K562 (cell line): ENCODE results near the gene TNF. TPM values are rescaled to one million over a fixed set of nuclear protein-coding genes. Genes with fewer than 3 reads are reported as not detected.

ENCODE experiments used
- ATF7 ChIP-seq: fragments of 450-650 bp; IDR thresholded peaks from 2 replicates; pipeline ENCODE4 v1.7.1; 2014; ENCODE audit warnings: mild to moderate bottlenecking, moderate library complexity
- ESRRB ChIP-seq: fragments of 250-450 bp; sonication (Bioruptor Pico); IDR thresholded peaks from 2 replicates; pipeline ENCODE4 v1.5.0; 2020; ENCODE audit warnings: mild to moderate bottlenecking, moderate library complexity, borderline replicate concordance
- ETS1 ChIP-seq: conservative IDR thresholded peaks from 2 replicates; pipeline ENCODE4 v1.6.1; 2011; ENCODE audit warnings: low read depth, mild to moderate bottlenecking, low read length; ENCODE audit not compliant: control insufficient read depth
- HCFC1 ChIP-seq: IDR thresholded peaks from 2 replicates; pipeline ENCODE4 v1.6.1; 2012; ENCODE audit warnings: low read depth, low read length, improper control_type of control experiment
- IFI16 ChIP-seq: fragments of 250-450 bp; sonication (Bioruptor Pico); IDR thresholded peaks from 2 replicates; pipeline ENCODE4 v2.1.2; 2022; ENCODE audit warnings: mild to moderate bottlenecking, inconsistent platforms
- JUN ChIP-seq, 2 experiments: sonication (generic) in 1 of 2; formaldehyde crosslinking in 1 of 2; IDR thresholded peaks; 2 replicates each; pipeline versions ENCODE4 v1.6.1 to v1.8.0; 2012 to 2022; ENCODE audit warnings: borderline replicate concordance in 2 of 2, mild to moderate bottlenecking in 2 of 2, improper control_type of control experiment in 1 of 2, low read depth in 1 of 2, low read length in 1 of 2, missing genetic modification reagents in 1 of 2
- MYC ChIP-seq, 2 experiments: fragments of 250-450 bp in 1 of 2; sonication (Bioruptor Pico) in 1 of 2; IDR thresholded peaks; 2 replicates each; pipeline versions ENCODE4 v1.5.1 to v1.6.1; 2012 to 2021; ENCODE audit warnings: low read depth in 2 of 2, borderline replicate concordance in 1 of 2, improper control_type of control experiment in 1 of 2, low read length in 1 of 2, mild to moderate bottlenecking in 1 of 2, moderate library complexity in 1 of 2
- NR2C2 ChIP-seq, 2 experiments: fragments of 200-800 bp in 1 of 2; sonication (Bioruptor generic) in 1 of 2; sonication (generic) in 1 of 2; formaldehyde crosslinking in 1 of 2; IDR thresholded peaks; 2 replicates each; pipeline versions ENCODE4 v1.6.1 to v1.8.0; 2016 to 2022; ENCODE audit warnings: mild to moderate bottlenecking in 1 of 2, missing compliant biosample characterization in 1 of 2, missing genetic modification characterization in 1 of 2, missing genetic modification reagents in 1 of 2
- POLR2AphosphoS5 ChIP-seq: IDR thresholded peaks from 2 replicates; pipeline ENCODE4 v1.6.1; 2011; ENCODE audit warnings: mild to moderate bottlenecking, low read depth, low read length, moderate library complexity; ENCODE audit not compliant: control insufficient read depth, insufficient read depth
- RAD21 ChIP-seq, 2 experiments: fragments of 250-450 bp in 1 of 2; fragments of 450-650 bp in 1 of 2; sonication (Bioruptor Pico) in 1 of 2; formaldehyde crosslinking in 1 of 2; IDR thresholded peaks in 1 of 2; conservative IDR thresholded peaks in 1 of 2; 2 replicates each; pipeline versions ENCODE4 v1.4.0 to v1.8.0; 2020 to 2022; ENCODE audit warnings: mild to moderate bottlenecking in 2 of 2, moderate library complexity in 1 of 2
- RBFOX2 ChIP-seq: fragments of 200-400 bp; formaldehyde crosslinking; IDR thresholded peaks from 2 replicates; pipeline ENCODE4 v1.6.1; 2017; ENCODE audit warnings: low read depth, mild to moderate bottlenecking, low read length, moderate library complexity
- SMAD3 ChIP-seq: fragments of 450-650 bp; formaldehyde crosslinking; conservative IDR thresholded peaks from 2 replicates; pipeline ENCODE4 v1.4.0; 2020; ENCODE audit warnings: mild to moderate bottlenecking
- STAT5A ChIP-seq: IDR thresholded peaks from 2 replicates; pipeline ENCODE4 v1.6.1; 2012; ENCODE audit warnings: low read length, inconsistent platforms, borderline replicate concordance
- TRIM24 ChIP-seq, 2 experiments: fragments of 450-650 bp; IDR thresholded peaks; 2 replicates each; pipeline ENCODE4 v1.6.1; 2016
- ZBTB12 ChIP-seq: fragments of 250-450 bp; sonication (Bioruptor Pico); IDR thresholded peaks from 2 replicates; pipeline ENCODE4 v1.4.0; 2020
- ZBTB33 ChIP-seq: sonication (generic); formaldehyde crosslinking; IDR thresholded peaks from 2 replicates; pipeline ENCODE4 v1.8.1; 2023; ENCODE audit warnings: mild to moderate bottlenecking, missing genetic modification reagents
- ZNF232 ChIP-seq: sonication (generic); formaldehyde crosslinking; IDR thresholded peaks from 2 replicates; pipeline ENCODE4 v1.8.0; 2022; ENCODE audit warnings: mild to moderate bottlenecking, missing genetic modification reagents
- ZNF431 ChIP-seq: sonication (generic); formaldehyde crosslinking; IDR thresholded peaks from 2 replicates; pipeline ENCODE4 v1.8.0; 2022; ENCODE audit warnings: mild to moderate bottlenecking, missing genetic modification reagents
- polyA plus RNA-seq, 8 experiments: library from polyadenylated mRNA; depleted of rRNA in 4 of 8; stranded (reverse) in 5 of 8; unstranded in 3 of 8; fragments of >200 nt; fragmentation: Nextera tagmentation in 2 of 8; fragmentation: Illumina TruSeq in 1 of 8; extraction: Ambion mirVana in 2 of 8; extraction: Trizol in 1 of 8; gene quantifications; 2 replicates each; pipeline versions ENCODE4 v1.2.1 to v1.2.3, GENCODE V29; 2011 to 2014; ENCODE audit warnings: inconsistent platforms in 1 of 8, missing spikeins in 1 of 8
- total RNA-seq, 7 experiments: library from RNA; depleted of rRNA in 6 of 7; stranded (reverse); fragments of >200 nt in 6 of 7; fragmentation: Illumina TruSeq in 2 of 7; extraction: Trizol in 2 of 7; gene quantifications; 2 replicates each; pipeline versions ENCODE4 v1.2.1 to v1.2.3, GENCODE V29; 2011 to 2021; ENCODE audit warnings: low replicate concordance in 1 of 7
- TF ChIP-seq, protein P1 (sequence below): fragments of 450-650 bp; conservative IDR thresholded peaks from 2 replicates; pipeline ENCODE4 v1.6.1; 2016; ENCODE audit warnings: missing genetic modification characterization, low read depth, mild to moderate bottlenecking, control low read depth, missing compliant biosample characterization

The TNF gene
- total and polyA plus RNA-seq, 9 of the 15 experiments (the other 6 are each of a cell fraction or from before 2014, with no cell fraction given): 0.08 to 0.40 TPM; not detected in 7

- TF ChIP-seq ZBTB33 (CRISPR knock-in tag) (peak; percentile 71; the same call in 1 of the 2 replicates), ZNF232 (CRISPR knock-in tag) (no peak), RAD21 (CRISPR knock-in tag; conservative IDR thresholded peaks at IDR 0.05 in 1 of 2, IDR thresholded peaks at IDR 0.05 in 1 of 2) (peak; percentile 86 to 88), ATF7 (peak; percentile 89), POLR2AphosphoS5 (peak; percentile 36; the same call in 1 of the 2 replicates), TRIM24 (IDR thresholded peaks at IDR 0.05) (peak in 1 of 2 experiments; percentile 46; a peak in 1 of 4 replicates), ZNF431 (0 out of 2 replicates have a peak, but pooled peaks have one; percentile 38), ETS1 (no peak; the same call in 1 of the 2 replicates), RBFOX2 (peak; percentile 94), ZBTB12 (peak; percentile 48; the same call in 1 of the 2 replicates), NR2C2 (CRISPR knock-in tag; IDR thresholded peaks at IDR 0.05) (peak; percentile 83), NR2C2 (tag; IDR thresholded peaks at IDR 0.05) (no peak), HCFC1 (0 out of 2 replicates have a peak, but pooled peaks have one; percentile 53), MYC (IDR thresholded peaks at IDR 0.05; ENCODE audit: low read depth, low read length) (peak; percentile 90), MYC (CRISPR knock-in tag; IDR thresholded peaks at IDR 0.05; ENCODE audit: borderline replicate concordance, low read depth) (no peak), ESRRB (no peak), SMAD3 (CRISPR knock-in tag) (0 out of 2 replicates have a peak, but pooled peaks have one; percentile 6), IFI16 (CRISPR knock-in tag) (no peak), STAT5A (no peak), JUN (IDR thresholded peaks at IDR 0.05; ENCODE audit: borderline replicate concordance, low read depth, low read length) (0 out of 2 replicates have a peak, but pooled peaks have one; percentile 38), JUN (CRISPR knock-in tag; IDR thresholded peaks at IDR 0.05; ENCODE audit: borderline replicate concordance) (0 out of 2 replicates have a peak, but pooled peaks have one; percentile 58)
- TF ChIP-seq, protein P1, sequence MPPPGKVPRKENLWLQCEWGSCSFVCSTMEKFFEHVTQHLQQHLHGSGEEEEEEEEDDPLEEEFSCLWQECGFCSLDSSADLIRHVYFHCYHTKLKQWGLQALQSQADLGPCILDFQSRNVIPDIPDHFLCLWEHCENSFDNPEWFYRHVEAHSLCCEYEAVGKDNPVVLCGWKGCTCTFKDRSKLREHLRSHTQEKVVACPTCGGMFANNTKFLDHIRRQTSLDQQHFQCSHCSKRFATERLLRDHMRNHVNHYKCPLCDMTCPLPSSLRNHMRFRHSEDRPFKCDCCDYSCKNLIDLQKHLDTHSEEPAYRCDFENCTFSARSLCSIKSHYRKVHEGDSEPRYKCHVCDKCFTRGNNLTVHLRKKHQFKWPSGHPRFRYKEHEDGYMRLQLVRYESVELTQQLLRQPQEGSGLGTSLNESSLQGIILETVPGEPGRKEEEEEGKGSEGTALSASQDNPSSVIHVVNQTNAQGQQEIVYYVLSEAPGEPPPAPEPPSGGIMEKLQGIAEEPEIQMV (tag): no peak
Measured at GRCh38 chr6:31580807-31581433, 5.6 kb downstream of the TNF start (continued).
